ENCODE measurements around the gene RTN4IP1.

DNA sequence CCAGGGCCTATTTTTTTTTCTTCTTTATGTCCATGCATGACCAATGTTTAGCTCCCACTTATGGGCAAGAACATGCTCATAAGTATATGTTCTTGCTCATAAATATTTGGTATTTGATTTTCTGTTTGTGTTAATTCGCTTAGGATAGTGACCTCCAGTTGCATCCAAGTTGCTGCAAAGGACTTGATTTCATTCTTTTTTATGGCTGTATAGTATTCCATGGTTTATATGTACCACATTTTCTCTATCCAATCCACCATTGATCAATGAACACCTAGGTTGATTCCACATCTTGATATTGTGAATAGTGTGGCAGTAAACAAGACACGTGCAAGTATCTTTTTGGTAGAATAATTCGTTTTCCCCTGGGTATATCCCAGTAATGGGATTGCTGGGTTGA is 78.1 kb downstream of the RTN4IP1 start:
- TF ChIP-seq SUZ12 (IDR thresholded peaks at IDR 0.05; ENCODE audit: extremely low read depth, insufficient read depth, insufficient read length) (no peak), YY1 (IDR thresholded peaks at IDR 0.05; ENCODE audit: insufficient read depth, insufficient read length) (no peak)
